Activated CD4-positive, alpha-beta T cell treated with anti-CD3 and anti-CD28 coated beads, Interleukin-2, amount 10 ng/mL, durations not matched to agents 24 days and 14 days (primary cell): Measurements from ENCODE around the gene LRRC4C. TPM values are rescaled to one million over a fixed set of nuclear protein-coding genes. Genes with fewer than 3 reads are reported as not detected.

Source experiments
- DNase-seq: peaks from one replicate; pipeline ENCODE4 v3.0.0; 2022
- H3K27ac Mint-ChIP-seq: one replicate; pipeline ENCODE4 v1.8.0; 2022; ENCODE audit warnings: mild to moderate bottlenecking, mixed read lengths
- H3K27me3 Mint-ChIP-seq: one replicate; pipeline ENCODE4 v1.8.0; 2022; ENCODE audit warnings: mixed read lengths
- H3K36me3 Mint-ChIP-seq: one replicate; pipeline ENCODE4 v1.8.0; 2022; ENCODE audit warnings: low read depth, mild to moderate bottlenecking, mixed read lengths
- H3K4me1 Mint-ChIP-seq: one replicate; pipeline ENCODE4 v1.8.0; 2021; ENCODE audit warnings: mixed read lengths
- H3K4me3 Mint-ChIP-seq: one replicate; pipeline ENCODE4 v1.8.0; 2022; ENCODE audit warnings: mild to moderate bottlenecking, moderate library complexity, mixed read lengths
- H3K9me3 Mint-ChIP-seq: one replicate; pipeline ENCODE4 v1.8.0; 2021; ENCODE audit warnings: mixed read lengths
- intact Hi-C: fragments of 100-400 bp; cut with micrococcal nuclease; formaldehyde crosslinking; loops from one replicate; pipeline ENCODE4 v1.15.1; 2023
- total RNA-seq: library from RNA; stranded (reverse); gene quantifications from 2 replicates; pipeline ENCODE4 v1.2.3, GENCODE V29; 2022

The LRRC4C gene
- total RNA-seq: not detected in 2 replicates

- Mint-ChIP-seq H3K4me1 (no peaks in the 10 kb centered on the region), H3K27me3 (peaks cover 4% of the 10 kb centered on the region), H3K27ac (no peak within 1 kb of the TSS), H3K36me3 (no peaks in the 10 kb centered on the region), H3K9me3 (no peaks in the 10 kb centered on the region), H3K4me3 (no peak within 1 kb of the TSS)
- no peak for DNase-seq
- intact Hi-C loops: loop anchor here (5.0 kb wide), 1 partner anchor 1063 kb away; no protein-coding TSS in a partner anchor
These were observed at the start of gene LRRC4C for GRCh38 chr11:41459465-41460401. Gene LRRC4C (minus strand): TSS chr11:41459652.

DNA sequence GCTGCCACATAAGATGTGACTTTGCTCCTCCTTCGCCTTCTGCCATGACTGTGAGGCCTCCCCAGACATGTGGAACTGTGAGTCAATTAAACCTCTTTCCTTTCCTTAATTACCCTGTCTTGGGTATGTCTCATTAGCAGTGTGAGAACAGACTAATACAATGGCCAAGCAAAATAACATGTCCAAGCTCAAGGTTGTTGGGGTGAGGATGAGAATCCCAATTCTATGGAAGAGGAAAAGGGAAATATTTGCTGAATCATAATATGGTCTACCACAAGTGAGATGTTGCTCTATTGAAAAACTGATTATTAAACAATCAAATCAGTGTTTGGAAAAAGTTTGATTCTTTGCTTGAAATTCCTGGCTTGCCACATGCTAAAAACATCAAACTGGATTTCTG lies 48.7 kb upstream of the LRRC4C start:
- Mint-ChIP-seq H3K4me1 (no peaks in the 10 kb centered on the region), H3K27ac (no peak overlapping the region), H3K9me3 (peaks cover 8% of the 10 kb centered on the region), H3K4me3 (no peak overlapping the region), H3K27me3 (no peaks in the 10 kb centered on the region), H3K36me3 (no peaks in the 10 kb centered on the region)
- intact Hi-C loops: no loop called here
- no peak for DNase-seq

GRCh38 chr11:41499429-41499828 lies 40.0 kb upstream of the LRRC4C start:
- H3K4me1 Mint-ChIP-seq: no peaks in the 10 kb centered on the region
- H3K9me3 Mint-ChIP-seq: peaks cover 9% of the 10 kb centered on the region
- H3K27me3 Mint-ChIP-seq: no peaks in the 10 kb centered on the region
- intact Hi-C loops: no loop called here
- no peak for DNase-seq
- H3K27ac Mint-ChIP-seq: no peak overlapping the region
- H3K36me3 Mint-ChIP-seq: no peaks in the 10 kb centered on the region
- no peak overlapping the region for H3K4me3 Mint-ChIP-seq

GRCh38 chr11:41498726-41499125 lies 39.3 kb upstream of the LRRC4C start:
- H3K27ac Mint-ChIP-seq: no peak overlapping the region

DNA sequence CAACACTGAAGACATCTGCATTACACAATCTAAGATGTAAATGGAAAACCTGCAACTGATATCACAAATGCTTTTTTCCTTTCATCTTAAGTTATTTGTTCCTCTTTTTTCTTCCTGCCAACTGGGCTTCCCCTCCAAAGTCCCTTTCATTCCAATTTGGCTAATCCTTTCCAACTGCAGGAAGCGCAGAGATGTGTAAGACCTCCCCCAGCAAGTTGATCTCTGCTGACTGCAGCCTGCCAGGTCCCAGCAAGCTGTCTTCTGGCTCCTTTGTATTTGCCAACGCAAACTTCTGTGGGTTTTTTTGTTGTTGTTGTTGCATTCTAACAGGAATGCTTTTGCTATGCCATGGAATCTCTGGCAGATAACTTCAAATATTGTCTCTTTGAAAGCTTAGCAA lies 38.5 kb upstream of the LRRC4C start:
- Mint-ChIP-seq H3K27me3 (no peaks in the 10 kb centered on the region), H3K4me1 (no peaks in the 10 kb centered on the region), H3K36me3 (no peaks in the 10 kb centered on the region), H3K4me3 (no peak overlapping the region), H3K9me3 (peaks cover 9% of the 10 kb centered on the region), H3K27ac (no peak overlapping the region)
- intact Hi-C loops: no loop called here
- DNase-seq: no peak

More at GRCh38 chr11:41498726-41499125, 39.3 kb upstream of the LRRC4C start:
- Mint-ChIP-seq H3K4me3 (no peak overlapping the region), H3K27me3 (no peaks in the 10 kb centered on the region), H3K36me3 (no peaks in the 10 kb centered on the region), H3K4me1 (no peaks in the 10 kb centered on the region), H3K9me3 (peaks cover 9% of the 10 kb centered on the region)
- DNase-seq: no peak
- intact Hi-C loops: no loop called here

GRCh38 chr11:41494716-41495115 lies 35.3 kb upstream of the LRRC4C start:
- Mint-ChIP-seq H3K4me3 (no peak overlapping the region), H3K9me3 (peaks cover 5% of the 10 kb centered on the region), H3K4me1 (no peaks in the 10 kb centered on the region), H3K27me3 (no peaks in the 10 kb centered on the region), H3K27ac (no peak overlapping the region), H3K36me3 (no peaks in the 10 kb centered on the region)
- no peak for DNase-seq
- intact Hi-C loops: no loop called here

DNA sequence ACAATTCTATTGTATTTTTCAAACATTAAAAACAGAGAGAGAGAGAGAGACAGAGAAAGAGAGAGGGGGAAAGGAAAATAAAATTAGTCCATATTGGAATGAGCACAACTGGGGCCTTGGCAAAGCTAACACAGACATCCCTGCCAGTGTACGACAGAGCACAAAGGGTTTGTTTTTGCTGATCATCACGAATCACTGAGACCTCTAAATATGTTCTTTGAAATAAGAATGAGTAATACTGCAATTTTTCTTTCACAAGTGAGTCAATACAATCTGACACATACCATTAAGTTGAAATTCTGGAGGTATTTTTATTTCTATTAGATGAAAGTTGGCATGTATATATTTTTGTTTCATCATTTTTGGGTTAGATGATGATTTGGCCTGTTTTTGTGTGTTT lies 27.0 kb upstream of the LRRC4C start:
- no peak overlapping the region for H3K4me3 Mint-ChIP-seq
- no peaks in the 10 kb centered on the region for H3K4me1 Mint-ChIP-seq
- no peaks in the 10 kb centered on the region for H3K36me3 Mint-ChIP-seq
- no peaks in the 10 kb centered on the region for H3K27me3 Mint-ChIP-seq
- no peak overlapping the region for H3K27ac Mint-ChIP-seq
- DNase-seq: no peak
- intact Hi-C loops: no loop called here
- H3K9me3 Mint-ChIP-seq: peaks cover 4% of the 10 kb centered on the region

- Mint-ChIP-seq H3K36me3 (no peaks in the 10 kb centered on the region), H3K9me3 (peaks cover 3% of the 10 kb centered on the region), H3K27ac (no peak overlapping the region), H3K27me3 (no peaks in the 10 kb centered on the region), H3K4me3 (no peak overlapping the region), H3K4me1 (no peaks in the 10 kb centered on the region)
- intact Hi-C loops: no loop called here
- DNase-seq: no peak
These were observed 24.5 kb upstream of the LRRC4C start for GRCh38 chr11:41483956-41484355.

DNA sequence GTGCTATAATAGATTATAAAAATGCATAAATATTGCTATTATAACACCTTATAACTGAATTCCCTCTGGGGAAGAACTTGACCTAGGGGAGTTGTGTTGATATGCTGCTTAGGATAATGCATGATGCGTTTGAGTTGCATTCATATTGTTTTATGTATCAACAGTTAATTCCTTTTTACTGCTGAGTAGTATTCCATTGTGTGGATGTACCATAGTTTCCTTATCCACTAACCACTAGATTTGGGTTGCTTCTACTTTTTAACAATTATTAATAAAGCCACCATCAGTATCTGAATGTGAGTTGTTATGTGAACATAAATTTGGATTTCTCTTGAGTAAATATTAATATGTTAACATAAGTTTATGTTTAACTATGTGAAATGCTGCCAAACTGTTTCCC lies 19.7 kb upstream of the LRRC4C start:
- no peaks in the 10 kb centered on the region for H3K4me1 Mint-ChIP-seq
- intact Hi-C loops: no loop called here
- no peaks in the 10 kb centered on the region for H3K27me3 Mint-ChIP-seq

GRCh38 chr11:41461057-41461681 lies 1.7 kb upstream of the LRRC4C start:
- H3K4me3 Mint-ChIP-seq: no peak overlapping the region
- intact Hi-C loops: loop anchor here (5.0 kb wide), 1 partner anchor 1061 kb away; no protein-coding TSS in a partner anchor
- H3K9me3 Mint-ChIP-seq: no peaks in the 10 kb centered on the region
- peaks cover 4% of the 10 kb centered on the region for H3K27me3 Mint-ChIP-seq
- H3K27ac Mint-ChIP-seq: no peak overlapping the region
- no peaks in the 10 kb centered on the region for H3K36me3 Mint-ChIP-seq
- no peaks in the 10 kb centered on the region for H3K4me1 Mint-ChIP-seq
- no peak for DNase-seq

More for the DNA sequence above, 19.7 kb upstream of the LRRC4C start:
- DNase-seq: no peak
- Mint-ChIP-seq H3K4me3 (no peak overlapping the region), H3K36me3 (no peaks in the 10 kb centered on the region), H3K9me3 (peaks cover 3% of the 10 kb centered on the region), H3K27ac (no peak overlapping the region)

DNA sequence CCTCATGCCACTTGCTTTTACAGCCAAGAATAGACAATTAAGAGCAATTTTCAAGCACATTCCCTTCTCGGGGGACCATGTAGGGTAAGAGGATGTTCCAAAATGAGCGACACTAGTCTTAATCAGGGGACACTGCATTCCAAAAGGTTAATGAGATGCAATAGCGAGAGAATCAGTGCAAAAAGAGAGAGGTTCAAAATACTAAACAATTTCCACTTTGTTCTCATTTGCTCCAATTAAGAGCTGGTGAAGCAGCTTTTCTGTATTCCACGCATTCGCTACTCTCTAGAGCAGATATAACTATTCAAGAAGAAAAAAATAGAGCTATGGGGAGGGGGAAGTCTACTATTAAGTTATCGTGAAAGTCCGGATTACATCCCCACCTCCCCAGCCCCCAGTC lies 811 bp downstream of the LRRC4C start:
- no peak for DNase-seq
- Mint-ChIP-seq H3K4me3 (no peak overlapping the region), H3K36me3 (no peaks in the 10 kb centered on the region), H3K4me1 (no peaks in the 10 kb centered on the region), H3K27ac (no peak overlapping the region), H3K27me3 (peaks cover 4% of the 10 kb centered on the region), H3K9me3 (no peaks in the 10 kb centered on the region)
- intact Hi-C loops: no loop called here

DNA sequence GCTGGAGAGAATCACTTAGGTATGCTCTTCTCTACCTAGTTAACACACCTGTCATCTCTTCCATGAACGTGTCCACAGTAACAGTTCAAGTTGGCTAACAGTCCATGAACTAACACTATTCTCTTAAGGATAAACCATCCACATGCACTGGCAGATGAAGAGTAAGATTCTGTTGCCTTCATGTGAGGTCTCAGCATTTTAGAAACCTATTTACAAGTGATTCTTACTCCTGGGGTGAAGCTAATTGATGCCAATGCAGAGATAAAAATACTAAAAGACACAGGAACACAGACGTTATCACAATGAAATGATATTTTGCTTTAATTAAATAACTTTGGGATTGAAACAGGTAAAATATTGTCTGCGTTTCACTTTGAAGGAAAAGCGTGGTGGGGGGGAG lies 1.3 kb downstream of the LRRC4C start:
- H3K4me1 Mint-ChIP-seq: no peaks in the 10 kb centered on the region
- no peaks in the 10 kb centered on the region for H3K36me3 Mint-ChIP-seq
- no peak for DNase-seq
- no peak overlapping the region for H3K27ac Mint-ChIP-seq
- H3K4me3 Mint-ChIP-seq: no peak overlapping the region
- H3K27me3 Mint-ChIP-seq: peaks cover 4% of the 10 kb centered on the region
- intact Hi-C loops: no loop called here
- no peaks in the 10 kb centered on the region for H3K9me3 Mint-ChIP-seq

- peaks cover 4% of the 10 kb centered on the region for H3K27me3 Mint-ChIP-seq
- intact Hi-C loops: no loop called here
- no peaks in the 10 kb centered on the region for H3K4me1 Mint-ChIP-seq
- no peaks in the 10 kb centered on the region for H3K9me3 Mint-ChIP-seq
- H3K27ac Mint-ChIP-seq: no peak overlapping the region
- H3K4me3 Mint-ChIP-seq: no peak overlapping the region
- no peak for DNase-seq
- no peaks in the 10 kb centered on the region for H3K36me3 Mint-ChIP-seq
These were observed 2.0 kb downstream of the LRRC4C start for GRCh38 chr11:41457216-41458014.

DNA sequence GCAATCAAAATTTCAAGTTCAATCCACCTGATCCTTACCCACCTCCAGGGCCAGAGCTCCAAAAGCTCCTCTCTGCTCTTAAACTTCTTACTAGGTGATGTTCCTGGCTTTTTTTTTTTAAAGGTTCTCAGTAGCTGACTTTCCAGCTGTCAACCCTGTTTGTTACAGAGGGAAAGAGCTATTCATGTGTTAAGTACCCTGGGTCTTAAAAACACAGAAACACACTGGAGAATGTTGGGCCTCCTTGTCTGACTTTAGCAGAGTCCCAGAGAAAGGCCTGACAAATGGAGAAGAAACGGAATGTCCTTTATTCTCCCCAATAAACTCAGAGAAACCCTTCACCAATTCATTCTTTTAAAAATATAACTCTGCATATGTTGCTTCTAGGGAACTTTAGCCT lies 3.2 kb downstream of the LRRC4C start:
- no peaks in the 10 kb centered on the region for H3K9me3 Mint-ChIP-seq
- no peak for DNase-seq
- peaks cover 4% of the 10 kb centered on the region for H3K27me3 Mint-ChIP-seq
- H3K27ac Mint-ChIP-seq: no peak overlapping the region
- intact Hi-C loops: no loop called here
- H3K36me3 Mint-ChIP-seq: no peaks in the 10 kb centered on the region
- H3K4me1 Mint-ChIP-seq: no peaks in the 10 kb centered on the region
- H3K4me3 Mint-ChIP-seq: no peak overlapping the region
